HepG2 (cell line): ENCODE data around the gene TSTD1. TPM values are rescaled to one million over a fixed set of nuclear protein-coding genes. Genes with fewer than 3 reads are reported as not detected.

Experiments
- ATF7-NPFF ChIP-seq: sonication (generic); formaldehyde crosslinking; IDR thresholded peaks from 2 replicates; pipeline ENCODE4 v1.8.1; 2023; ENCODE audit warnings: mild to moderate bottlenecking, low read depth, missing genetic modification reagents, moderate library complexity
- DMAP1 ChIP-seq: IDR thresholded peaks from 2 replicates; pipeline ENCODE4 v1.6.1; 2016
- DR1 ChIP-seq: sonication (generic); formaldehyde crosslinking; IDR thresholded peaks from 2 replicates; pipeline ENCODE4 v1.8.0; 2021; ENCODE audit warnings: mild to moderate bottlenecking, missing genetic modification reagents, inconsistent platforms
- HHEX ChIP-seq: IDR thresholded peaks from 2 replicates; pipeline ENCODE4 v1.6.1; 2016; ENCODE audit warnings: control low read depth
- HNRNPL ChIP-seq: fragments of 200-400 bp; formaldehyde crosslinking; IDR thresholded peaks from 2 replicates; pipeline ENCODE4 v1.6.1; 2017; ENCODE audit warnings: mild to moderate bottlenecking, low read depth, low read length
- KMT2B ChIP-seq: IDR thresholded peaks from 2 replicates; pipeline ENCODE4 v1.6.1; 2016; ENCODE audit warnings: missing genetic modification reagents, missing compliant biosample characterization
- POLR2A ChIP-seq, 2 experiments: IDR thresholded peaks; 2 replicates each; pipeline ENCODE4 v1.6.1; 2011; ENCODE audit warnings: low read depth in 2 of 2, low read length in 2 of 2, mild to moderate bottlenecking in 1 of 2, moderate library complexity in 1 of 2; ENCODE audit not compliant: insufficient read depth in 1 of 2
- RARG ChIP-seq: sonication (generic); formaldehyde crosslinking; IDR thresholded peaks from 2 replicates; pipeline ENCODE4 v1.4.0; 2020; ENCODE audit warnings: low read depth, mild to moderate bottlenecking, missing genetic modification reagents
- SAP130 ChIP-seq: IDR thresholded peaks from 2 replicates; pipeline ENCODE4 v1.6.1; 2016; ENCODE audit warnings: low read depth
- SP1 ChIP-seq, 2 experiments: fragments of 450-650 bp in 1 of 2; sonication (generic) in 1 of 2; formaldehyde crosslinking in 1 of 2; IDR thresholded peaks; 2 replicates each; pipeline versions ENCODE4 v1.4.0 to v1.6.1; 2016 to 2020; ENCODE audit warnings: missing genetic modification reagents in 1 of 2
- SRSF1 ChIP-seq: fragments of 200-400 bp; formaldehyde crosslinking; optimal IDR thresholded peaks from 2 replicates; pipeline ENCODE3; 2017; ENCODE audit warnings: mild to moderate bottlenecking, low read depth, low read length, moderate library complexity
- ZFP90 ChIP-seq: sonication (generic); formaldehyde crosslinking; IDR thresholded peaks from 2 replicates; pipeline ENCODE4 v1.8.0; 2022; ENCODE audit warnings: missing genetic modification reagents, mild to moderate bottlenecking, inconsistent platforms, borderline replicate concordance
- ZNF101 ChIP-seq: sonication (generic); formaldehyde crosslinking; IDR thresholded peaks from 2 replicates; pipeline ENCODE4 v1.4.0; 2020; ENCODE audit warnings: mild to moderate bottlenecking, low read depth, missing genetic modification reagents, borderline replicate concordance
- ZNF292 ChIP-seq: sonication (generic); formaldehyde crosslinking; IDR thresholded peaks from 2 replicates; pipeline ENCODE4 v1.8.1; 2022; ENCODE audit warnings: mild to moderate bottlenecking, low read depth, missing genetic modification reagents, borderline replicate concordance
- ZNF607 ChIP-seq: sonication (generic); formaldehyde crosslinking; IDR thresholded peaks from 2 replicates; pipeline ENCODE4 v1.5.1; 2020; ENCODE audit warnings: missing genetic modification reagents, mild to moderate bottlenecking, borderline replicate concordance
- ZSCAN21 ChIP-seq: sonication (generic); formaldehyde crosslinking; IDR thresholded peaks from 2 replicates; pipeline ENCODE4 v1.8.0; 2022; ENCODE audit warnings: mild to moderate bottlenecking, missing genetic modification reagents, moderate library complexity, borderline replicate concordance
- polyA plus RNA-seq, 8 experiments: library from polyadenylated mRNA; depleted of rRNA in 3 of 8; stranded (reverse) in 7 of 8; unstranded in 1 of 8; fragments of >200 nt; fragmentation: Illumina TruSeq in 4 of 8; extraction: Trizol in 4 of 8; gene quantifications; 2 replicates each; pipeline versions ENCODE4 v1.2.1 to v1.2.3, GENCODE V29; 2011 to 2016; ENCODE audit warnings: low read depth in 4 of 8, missing spikeins in 1 of 8, mixed read lengths in 1 of 8; ENCODE audit not compliant: insufficient read depth in 1 of 8
- total RNA-seq, 5 experiments: library from RNA; depleted of rRNA; stranded (reverse); fragments of >200 nt; fragmentation: Illumina TruSeq; extraction: Trizol; gene quantifications; 2 replicates each; pipeline ENCODE4 v1.2.3, GENCODE V29; 2016; ENCODE audit warnings: low read depth in 1 of 5
- TF ChIP-seq, protein P1 (sequence below): IDR thresholded peaks from 2 replicates; pipeline ENCODE4 v1.6.1; 2012; ENCODE audit warnings: inconsistent platforms
- TF ChIP-seq, protein P2 (sequence below): sonication (generic); formaldehyde crosslinking; IDR thresholded peaks from 2 replicates; pipeline ENCODE4 v1.9.0; 2022; ENCODE audit warnings: missing genetic modification reagents, mild to moderate bottlenecking, borderline replicate concordance
- TF ChIP-seq, protein P3 (sequence below): sonication (generic); formaldehyde crosslinking; IDR thresholded peaks from 2 replicates; pipeline ENCODE4 v1.4.0; 2020; ENCODE audit warnings: missing genetic modification reagents
- TF ChIP-seq, protein P4 (sequence below): sonication (generic); formaldehyde crosslinking; IDR thresholded peaks from 2 replicates; pipeline ENCODE4 v1.5.0; 2020; ENCODE audit warnings: mild to moderate bottlenecking, missing genetic modification reagents
- TF ChIP-seq, protein P5 (sequence below): sonication (generic); formaldehyde crosslinking; IDR thresholded peaks from 2 replicates; pipeline ENCODE4 v1.4.0; 2020; ENCODE audit warnings: mild to moderate bottlenecking, missing genetic modification reagents
- TF ChIP-seq, protein P6 (sequence below): sonication (generic); formaldehyde crosslinking; IDR thresholded peaks from 2 replicates; pipeline ENCODE4 v1.8.1; 2023; ENCODE audit warnings: mild to moderate bottlenecking, missing genetic modification reagents

TSTD1 gene
- total and polyA plus RNA-seq, 2 of the 13 experiments (the other 11 are each of a cell fraction or from before 2014, with no cell fraction given) = 0.15 to 0.31 TPM

DNA sequence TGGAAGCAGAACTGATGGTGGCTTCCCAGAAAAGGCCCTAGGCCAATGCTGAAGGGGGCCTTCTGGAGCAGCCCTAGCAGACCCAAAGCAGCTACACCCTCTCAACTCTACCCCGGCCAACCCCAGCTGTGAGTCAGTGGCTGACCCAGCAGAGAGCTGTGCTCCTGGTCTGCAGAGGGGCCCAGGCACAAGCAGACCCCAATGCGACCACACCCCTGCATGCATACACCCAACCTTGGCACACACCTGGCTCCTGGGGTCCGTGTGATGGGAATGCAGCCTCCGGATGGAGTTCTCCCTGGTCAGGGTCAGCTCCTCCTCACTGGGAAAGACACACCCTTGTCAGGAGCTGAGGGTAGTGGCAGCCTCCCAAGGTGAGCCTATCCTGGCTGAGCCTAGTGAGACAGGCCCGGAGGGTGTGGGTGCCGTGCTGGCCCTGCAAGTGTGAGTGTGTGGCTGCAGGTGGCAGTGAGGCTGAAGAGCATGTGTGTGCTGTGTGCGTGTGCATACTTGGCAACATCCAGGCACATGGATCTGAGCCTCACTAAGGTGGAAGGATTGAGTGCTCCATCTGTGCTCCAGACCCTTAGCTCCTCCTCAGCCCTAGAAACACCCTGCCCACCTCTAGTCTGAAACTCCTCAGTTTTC, 34.8 kb upstream of the TSTD1 start (continued):
- TF ChIP-seq SRSF1 = peak; percentile 22
- TF ChIP-seq ATF7-NPFF (CRISPR knock-in tag) = no peak
- TF ChIP-seq KMT2B (CRISPR knock-in tag) = 0 out of 2 replicates have a peak, but pooled peaks have one; percentile 25
- 0 out of 2 replicates have a peak, but pooled peaks have one; percentile 61 for TF ChIP-seq HNRNPL
- no peak for TF ChIP-seq HHEX (CRISPR knock-in tag)
- TF ChIP-seq, protein P1, sequence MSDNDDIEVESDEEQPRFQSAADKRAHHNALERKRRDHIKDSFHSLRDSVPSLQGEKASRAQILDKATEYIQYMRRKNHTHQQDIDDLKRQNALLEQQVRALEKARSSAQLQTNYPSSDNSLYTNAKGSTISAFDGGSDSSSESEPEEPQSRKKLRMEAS = peak; percentile 68
- TF ChIP-seq ZNF607 (CRISPR knock-in tag) = 0 out of 2 replicates have a peak, but pooled peaks have one; percentile 41
- TF ChIP-seq POLR2A (IDR thresholded peaks at IDR 0.05; ENCODE audit: insufficient read depth in 1 of 2, low read depth in 2 of 2, low read length in 2 of 2) = peak in 1 of 2 experiments; percentile 16; a peak in 1 of 4 replicates
- 0 out of 2 replicates have a peak, but pooled peaks have one; percentile 37 for TF ChIP-seq ZNF292 (CRISPR knock-in tag)
- peak; percentile 54; the same call in 1 of the 2 replicates for TF ChIP-seq SAP130 (CRISPR knock-in tag)
- no peak for TF ChIP-seq SP1 (IDR thresholded peaks at IDR 0.05)
- no peak for TF ChIP-seq SP1 (CRISPR knock-in tag; IDR thresholded peaks at IDR 0.05)
- TF ChIP-seq DMAP1 (CRISPR knock-in tag) = 0 out of 2 replicates have a peak, but pooled peaks have one; percentile 29
- TF ChIP-seq, protein P2, sequence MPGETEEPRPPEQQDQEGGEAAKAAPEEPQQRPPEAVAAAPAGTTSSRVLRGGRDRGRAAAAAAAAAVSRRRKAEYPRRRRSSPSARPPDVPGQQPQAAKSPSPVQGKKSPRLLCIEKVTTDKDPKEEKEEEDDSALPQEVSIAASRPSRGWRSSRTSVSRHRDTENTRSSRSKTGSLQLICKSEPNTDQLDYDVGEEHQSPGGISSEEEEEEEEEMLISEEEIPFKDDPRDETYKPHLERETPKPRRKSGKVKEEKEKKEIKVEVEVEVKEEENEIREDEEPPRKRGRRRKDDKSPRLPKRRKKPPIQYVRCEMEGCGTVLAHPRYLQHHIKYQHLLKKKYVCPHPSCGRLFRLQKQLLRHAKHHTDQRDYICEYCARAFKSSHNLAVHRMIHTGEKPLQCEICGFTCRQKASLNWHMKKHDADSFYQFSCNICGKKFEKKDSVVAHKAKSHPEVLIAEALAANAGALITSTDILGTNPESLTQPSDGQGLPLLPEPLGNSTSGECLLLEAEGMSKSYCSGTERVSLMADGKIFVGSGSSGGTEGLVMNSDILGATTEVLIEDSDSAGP = 0 out of 2 replicates have a peak, but pooled peaks have one; percentile 5
- TF ChIP-seq ZNF101 = no peak
- no peak for TF ChIP-seq RARG
- no peak for TF ChIP-seq DR1 (CRISPR knock-in tag)
- no peak for TF ChIP-seq ZSCAN21 (CRISPR knock-in tag)
- TF ChIP-seq, protein P3, sequence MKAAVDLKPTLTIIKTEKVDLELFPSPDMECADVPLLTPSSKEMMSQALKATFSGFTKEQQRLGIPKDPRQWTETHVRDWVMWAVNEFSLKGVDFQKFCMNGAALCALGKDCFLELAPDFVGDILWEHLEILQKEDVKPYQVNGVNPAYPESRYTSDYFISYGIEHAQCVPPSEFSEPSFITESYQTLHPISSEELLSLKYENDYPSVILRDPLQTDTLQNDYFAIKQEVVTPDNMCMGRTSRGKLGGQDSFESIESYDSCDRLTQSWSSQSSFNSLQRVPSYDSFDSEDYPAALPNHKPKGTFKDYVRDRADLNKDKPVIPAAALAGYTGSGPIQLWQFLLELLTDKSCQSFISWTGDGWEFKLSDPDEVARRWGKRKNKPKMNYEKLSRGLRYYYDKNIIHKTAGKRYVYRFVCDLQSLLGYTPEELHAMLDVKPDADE (CRISPR knock-in tag) = no peak
- TF ChIP-seq, protein P4, sequence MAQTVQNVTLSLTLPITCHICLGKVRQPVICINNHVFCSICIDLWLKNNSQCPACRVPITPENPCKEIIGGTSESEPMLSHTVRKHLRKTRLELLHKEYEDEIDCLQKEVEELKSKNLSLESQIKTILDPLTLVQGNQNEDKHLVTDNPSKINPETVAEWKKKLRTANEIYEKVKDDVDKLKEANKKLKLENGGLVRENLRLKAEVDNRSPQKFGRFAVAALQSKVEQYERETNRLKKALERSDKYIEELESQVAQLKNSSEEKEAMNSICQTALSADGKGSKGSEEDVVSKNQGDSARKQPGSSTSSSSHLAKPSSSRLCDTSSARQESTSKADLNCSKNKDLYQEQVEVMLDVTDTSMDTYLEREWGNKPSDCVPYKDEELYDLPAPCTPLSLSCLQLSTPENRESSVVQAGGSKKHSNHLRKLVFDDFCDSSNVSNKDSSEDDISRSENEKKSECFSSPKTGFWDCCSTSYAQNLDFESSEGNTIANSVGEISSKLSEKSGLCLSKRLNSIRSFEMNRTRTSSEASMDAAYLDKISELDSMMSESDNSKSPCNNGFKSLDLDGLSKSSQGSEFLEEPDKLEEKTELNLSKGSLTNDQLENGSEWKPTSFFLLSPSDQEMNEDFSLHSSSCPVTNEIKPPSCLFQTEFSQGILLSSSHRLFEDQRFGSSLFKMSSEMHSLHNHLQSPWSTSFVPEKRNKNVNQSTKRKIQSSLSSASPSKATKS (CRISPR knock-in tag) = no peak
- TF ChIP-seq, protein P5, sequence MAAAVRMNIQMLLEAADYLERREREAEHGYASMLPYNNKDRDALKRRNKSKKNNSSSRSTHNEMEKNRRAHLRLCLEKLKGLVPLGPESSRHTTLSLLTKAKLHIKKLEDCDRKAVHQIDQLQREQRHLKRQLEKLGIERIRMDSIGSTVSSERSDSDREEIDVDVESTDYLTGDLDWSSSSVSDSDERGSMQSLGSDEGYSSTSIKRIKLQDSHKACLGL = 0 out of 2 replicates have a peak, but pooled peaks have one; percentile 55
- TF ChIP-seq, protein P6, sequence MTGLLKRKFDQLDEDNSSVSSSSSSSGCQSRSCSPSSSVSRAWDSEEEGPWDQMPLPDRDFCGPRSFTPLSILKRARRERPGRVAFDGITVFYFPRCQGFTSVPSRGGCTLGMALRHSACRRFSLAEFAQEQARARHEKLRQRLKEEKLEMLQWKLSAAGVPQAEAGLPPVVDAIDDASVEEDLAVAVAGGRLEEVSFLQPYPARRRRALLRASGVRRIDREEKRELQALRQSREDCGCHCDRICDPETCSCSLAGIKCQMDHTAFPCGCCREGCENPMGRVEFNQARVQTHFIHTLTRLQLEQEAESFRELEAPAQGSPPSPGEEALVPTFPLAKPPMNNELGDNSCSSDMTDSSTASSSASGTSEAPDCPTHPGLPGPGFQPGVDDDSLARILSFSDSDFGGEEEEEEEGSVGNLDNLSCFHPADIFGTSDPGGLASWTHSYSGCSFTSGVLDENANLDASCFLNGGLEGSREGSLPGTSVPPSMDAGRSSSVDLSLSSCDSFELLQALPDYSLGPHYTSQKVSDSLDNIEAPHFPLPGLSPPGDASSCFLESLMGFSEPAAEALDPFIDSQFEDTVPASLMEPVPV = peak; percentile 21; the same call in 1 of the 2 replicates
- TF ChIP-seq ZFP90 (CRISPR knock-in tag) = 0 out of 2 replicates have a peak, but pooled peaks have one; percentile 11
